Activated CD8-positive, alpha-beta memory T cell treated with anti-CD3 and anti-CD28 coated beads, Interleukin-2, amount 50 U/mL, for 1 hour (primary cell): Measurements from ENCODE around the gene FHIT.

ENCODE experiments used
- DNase-seq: peaks from one replicate; pipeline ENCODE4 v3.0.0-alpha.2; 2020; ENCODE audit errors: extremely low read depth

The FHIT gene

GRCh38 chr3:60290122-60290492 lies 961.1 kb downstream of the FHIT start:
- no peak for DNase-seq

GRCh38 chr3:60289341-60290121 lies 961.7 kb downstream of the FHIT start:
- no peak for DNase-seq

GRCh38 chr3:60282866-60283265 lies 968.4 kb downstream of the FHIT start:
- no peak for DNase-seq

- no peak for DNase-seq
Measured at GRCh38 chr3:60281970-60282369, 969.3 kb downstream of the FHIT start.

- no peak for DNase-seq
Measured at GRCh38 chr3:60277361-60277800, 973.9 kb downstream of the FHIT start.

- DNase-seq: no peak
Measured at GRCh38 chr3:60276615-60277014, 974.6 kb downstream of the FHIT start.

- no peak for DNase-seq
Measured at GRCh38 chr3:60274646-60275045, 976.6 kb downstream of the FHIT start.

GRCh38 chr3:60274098-60274497 lies 977.2 kb downstream of the FHIT start:
- DNase-seq: no peak

- DNase-seq: no peak
Measured at GRCh38 chr3:60269829-60270266, 981.4 kb downstream of the FHIT start.

- no peak for DNase-seq
Measured at GRCh38 chr3:60269377-60269776, 981.9 kb downstream of the FHIT start.

- no peak for DNase-seq
Measured at GRCh38 chr3:60268123-60268522, 983.1 kb downstream of the FHIT start.

GRCh38 chr3:60266444-60266843 lies 984.8 kb downstream of the FHIT start:
- DNase-seq: no peak

GRCh38 chr3:60263191-60263590 lies 988.1 kb downstream of the FHIT start:
- DNase-seq: no peak

- no peak for DNase-seq
Measured at GRCh38 chr3:60262546-60262945, 988.7 kb downstream of the FHIT start.

GRCh38 chr3:60260546-60260945 lies 990.7 kb downstream of the FHIT start:
- no peak for DNase-seq

GRCh38 chr3:60250810-60251209 lies 1000.4 kb downstream of the FHIT start:
- DNase-seq: no peak

GRCh38 chr3:60250206-60250605 lies 1001.0 kb downstream of the FHIT start:
- DNase-seq: no peak

GRCh38 chr3:60246361-60246760 lies 1004.9 kb downstream of the FHIT start:
- DNase-seq: no peak

GRCh38 chr3:60243456-60243855 lies 1007.8 kb downstream of the FHIT start:
- no peak for DNase-seq

GRCh38 chr3:60240492-60240891 lies 1010.8 kb downstream of the FHIT start:
- no peak for DNase-seq

GRCh38 chr3:60238550-60238949 lies 1012.7 kb downstream of the FHIT start:
- no peak for DNase-seq

- no peak for DNase-seq
Measured at GRCh38 chr3:60229502-60229901, 1021.8 kb downstream of the FHIT start.

- no peak for DNase-seq
Measured at GRCh38 chr3:60228823-60229222, 1022.4 kb downstream of the FHIT start.

GRCh38 chr3:60226912-60227311 lies 1024.3 kb downstream of the FHIT start:
- no peak for DNase-seq
